GM20431 (cell line): ENCODE measurements around the gene MPZL3.

Source experiments
- in situ Hi-C: fragments of 300-500 bp; cut with MseI, MboI; formaldehyde crosslinking; loops from one replicate; pipeline ENCODE4 v1.15.0; 2020; ENCODE audit warnings: low sequenced_read_pairs; ENCODE audit not compliant: unreplicated experiment

Gene MPZL3

GRCh38 chr11:118251858-118252652 is at the start of gene MPZL3:
MPZL3 (minus strand) TSS chr11:118252365; CDS start chr11:118252294, 71 bp downstream.
- in situ Hi-C loops = no loop called here

- in situ Hi-C loops = no loop called here
Measured at GRCh38 chr11:118301600-118302195, 49.5 kb upstream of the MPZL3 start.

GRCh38 chr11:118295815-118296454 is 43.8 kb upstream of the MPZL3 start:
- in situ Hi-C loops = loop anchor here (10.0 kb wide), 1 partner anchor 59 kb away; the partner anchor contains the start of gene UBE4A

- in situ Hi-C loops = loop anchor here (10.0 kb wide), 1 partner anchor 60 kb away; the partner anchor contains the start of gene UBE4A
Measured at GRCh38 chr11:118295199-118295598, 43.0 kb upstream of the MPZL3 start.

GRCh38 chr11:118294053-118294452 is 41.9 kb upstream of the MPZL3 start:
- in situ Hi-C loops = loop anchor here (10.0 kb wide), 1 partner anchor 61 kb away; the partner anchor contains the start of gene UBE4A

GRCh38 chr11:118291477-118292135 is 39.4 kb upstream of the MPZL3 start:
- in situ Hi-C loops = loop anchor here (10.0 kb wide), 1 partner anchor 63 kb away; the partner anchor contains the start of gene UBE4A

- in situ Hi-C loops = loop anchor here (10.0 kb wide), 1 partner anchor 64 kb away; the partner anchor contains the start of gene UBE4A
Measured at GRCh38 chr11:118290923-118291322, 38.8 kb upstream of the MPZL3 start.

- in situ Hi-C loops = loop anchor here (10.0 kb wide), 1 partner anchor 95 kb away; no protein-coding TSS in a partner anchor
Measured at GRCh38 chr11:118289401-118289800, 37.2 kb upstream of the MPZL3 start.

- in situ Hi-C loops = loop anchor here (10.0 kb wide), 1 partner anchor 92 kb away; no protein-coding TSS in a partner anchor
Measured at GRCh38 chr11:118287006-118287405, 34.8 kb upstream of the MPZL3 start.

GRCh38 chr11:118286545-118286944 is 34.4 kb upstream of the MPZL3 start:
- in situ Hi-C loops = loop anchor here (10.0 kb wide), 1 partner anchor 92 kb away; no protein-coding TSS in a partner anchor

- in situ Hi-C loops = loop anchor here (10.0 kb wide), 1 partner anchor 89 kb away; no protein-coding TSS in a partner anchor
Measured at GRCh38 chr11:118283756-118284350, 31.7 kb upstream of the MPZL3 start.

- in situ Hi-C loops = loop anchor here (10.0 kb wide), 1 partner anchor 88 kb away; no protein-coding TSS in a partner anchor
Measured at GRCh38 chr11:118283037-118283636, 31.0 kb upstream of the MPZL3 start.

- in situ Hi-C loops = loop anchor here (10.0 kb wide), 1 partner anchor 88 kb away; no protein-coding TSS in a partner anchor
Measured at GRCh38 chr11:118282606-118283005, 30.4 kb upstream of the MPZL3 start.

- in situ Hi-C loops = loop anchor here (10.0 kb wide), 1 partner anchor 86 kb away; no protein-coding TSS in a partner anchor
Measured at GRCh38 chr11:118281284-118281683, 29.1 kb upstream of the MPZL3 start.

GRCh38 chr11:118277312-118277711 is 25.1 kb upstream of the MPZL3 start:
- in situ Hi-C loops = no loop called here

- in situ Hi-C loops = no loop called here
Measured at GRCh38 chr11:118276422-118276821, 24.3 kb upstream of the MPZL3 start.

- in situ Hi-C loops = no loop called here
Measured at GRCh38 chr11:118275176-118275575, 23.0 kb upstream of the MPZL3 start.

- in situ Hi-C loops = no loop called here
Measured at GRCh38 chr11:118274186-118274585, 22.0 kb upstream of the MPZL3 start.

GRCh38 chr11:118272001-118272400 is 19.8 kb upstream of the MPZL3 start:
- in situ Hi-C loops = no loop called here
